ENCODE data around the gene CNPY1. TPM values are rescaled to one million over a fixed set of nuclear protein-coding genes. Genes with fewer than 3 reads are reported as not detected.

CNPY1 gene
- total and polyA plus RNA-seq, 2 experiments from 2014 or later: 0.15 TPM; not detected in 1

GRCh38 chr7:155536451-155536850 lies 9.9 kb downstream of the CNPY1 start:
- H3K4me3 ChIP-seq: no peak overlapping the region
- H3K27me3 ChIP-seq: peaks cover 68% of the 10 kb centered on the region
- no peak for DNase-seq (ENCODE audit: low read depth in 1 of 2, low spot score in 1 of 2)
- no peaks in the 10 kb centered on the region for H3K36me3 ChIP-seq
- peaks cover 6% of the 10 kb centered on the region for H3K4me1 ChIP-seq (ENCODE audit: low read depth)
- no peak for TF ChIP-seq CTCF (IDR thresholded peaks at IDR 0.05; ENCODE audit: low read depth, low read length)
- H3K27ac ChIP-seq: no peak overlapping the region
- no peaks in the 10 kb centered on the region for H3K9me3 ChIP-seq (ENCODE audit: low read depth)

- peaks cover 86% of the 10 kb centered on the region for H3K27me3 ChIP-seq
- no peak overlapping the region for H3K4me3 ChIP-seq
- no peaks in the 10 kb centered on the region for H3K36me3 ChIP-seq
- H3K4me1 ChIP-seq (ENCODE audit: low read depth): peaks cover 6% of the 10 kb centered on the region
- no peak for TF ChIP-seq CTCF (IDR thresholded peaks at IDR 0.05; ENCODE audit: low read depth, low read length)
- DNase-seq (ENCODE audit: low read depth in 1 of 2, low spot score in 1 of 2): no peak
- H3K27ac ChIP-seq: no peak overlapping the region
- no peaks in the 10 kb centered on the region for H3K9me3 ChIP-seq (ENCODE audit: low read depth)
Observed at GRCh38 chr7:155534691-155535090, 11.7 kb downstream of the CNPY1 start.

- Histone ChIP-seq H3K4me3 (peak overlapping the region; percentile 7), H3K4me1 (ENCODE audit: low read depth) (peaks cover 6% of the 10 kb centered on the region), H3K36me3 (no peaks in the 10 kb centered on the region), H3K9me3 (ENCODE audit: low read depth) (no peaks in the 10 kb centered on the region), H3K27ac (no peak overlapping the region), H3K27me3 (peaks cover 92% of the 10 kb centered on the region)
- peak; percentile 22 to 61 for DNase-seq (ENCODE audit: low read depth in 1 of 2, low spot score in 1 of 2)
- TF ChIP-seq CTCF (IDR thresholded peaks at IDR 0.05; ENCODE audit: low read depth, low read length): peak; percentile 72
Observed at GRCh38 chr7:155533827-155534690, 12.3 kb downstream of the CNPY1 start.

- no peak for TF ChIP-seq CTCF (IDR thresholded peaks at IDR 0.05; ENCODE audit: low read depth, low read length)
- H3K27ac ChIP-seq: no peak overlapping the region
- no peaks in the 10 kb centered on the region for H3K36me3 ChIP-seq
- H3K27me3 ChIP-seq: peaks cover 98% of the 10 kb centered on the region
- peaks cover 6% of the 10 kb centered on the region for H3K4me1 ChIP-seq (ENCODE audit: low read depth)
- no peaks in the 10 kb centered on the region for H3K9me3 ChIP-seq (ENCODE audit: low read depth)
- peak overlapping the region; percentile 7 for H3K4me3 ChIP-seq
- DNase-seq (ENCODE audit: low read depth in 1 of 2, low spot score in 1 of 2): peak; percentile 2 to 27
Observed at GRCh38 chr7:155533120-155533826, 13.1 kb downstream of the CNPY1 start.

GRCh38 chr7:155532792-155533119 lies 13.6 kb downstream of the CNPY1 start:
- Histone ChIP-seq H3K36me3 (no peaks in the 10 kb centered on the region), H3K4me1 (ENCODE audit: low read depth) (peaks cover 6% of the 10 kb centered on the region), H3K4me3 (peak overlapping the region; percentile 7), H3K9me3 (ENCODE audit: low read depth) (no peaks in the 10 kb centered on the region), H3K27ac (no peak overlapping the region), H3K27me3 (peaks cover 98% of the 10 kb centered on the region)
- TF ChIP-seq CTCF (IDR thresholded peaks at IDR 0.05; ENCODE audit: low read depth, low read length): no peak
- no peak for DNase-seq (ENCODE audit: low read depth in 1 of 2, low spot score in 1 of 2)

Data from cardiac muscle cell (in vitro differentiated cells and primary cell).